HEK293 (cell line): ENCODE data around the gene PPP4R2.

Experiments
- ZNF140 ChIP-seq: fragments of 450-650 bp; formaldehyde crosslinking; IDR thresholded peaks from 2 replicates; pipeline ENCODE4 v1.5.1; 2016; ENCODE audit warnings: missing biosample characterization, missing genetic modification characterization
- ZNF571 ChIP-seq: fragments of 450-650 bp; formaldehyde crosslinking; IDR thresholded peaks from 2 replicates; pipeline ENCODE4 v1.5.0; 2017; ENCODE audit warnings: missing biosample characterization, missing genetic modification characterization
- ZNF626 ChIP-seq: fragments of 450-650 bp; sonication (Bioruptor Pico); formaldehyde crosslinking; IDR thresholded peaks from 2 replicates; pipeline ENCODE4 v1.5.1; 2018; ENCODE audit warnings: missing biosample characterization, missing genetic modification characterization, inconsistent platforms
- TF ChIP-seq, protein P1 (sequence below): fragments of 450-650 bp; formaldehyde crosslinking; IDR thresholded peaks from 2 replicates; pipeline ENCODE4 v1.5.1; 2016; ENCODE audit warnings: missing biosample characterization, missing genetic modification characterization
- TF ChIP-seq, protein P2 (sequence below): fragments of 450-650 bp; formaldehyde crosslinking; IDR thresholded peaks from 2 replicates; pipeline ENCODE4 v1.5.1; 2016; ENCODE audit warnings: missing biosample characterization, missing genetic modification characterization
- TF ChIP-seq, protein P3 (sequence below): fragments of 450-650 bp; formaldehyde crosslinking; IDR thresholded peaks from 2 replicates; pipeline ENCODE4 v1.5.1; 2016; ENCODE audit warnings: missing biosample characterization, missing genetic modification characterization
- TF ChIP-seq, protein P4 (sequence below): sonication (generic); formaldehyde crosslinking; IDR thresholded peaks from 2 replicates; pipeline ENCODE4 v1.8.1; 2022; ENCODE audit warnings: mild to moderate bottlenecking, moderate library complexity, missing genetic modification reagents

DNA sequence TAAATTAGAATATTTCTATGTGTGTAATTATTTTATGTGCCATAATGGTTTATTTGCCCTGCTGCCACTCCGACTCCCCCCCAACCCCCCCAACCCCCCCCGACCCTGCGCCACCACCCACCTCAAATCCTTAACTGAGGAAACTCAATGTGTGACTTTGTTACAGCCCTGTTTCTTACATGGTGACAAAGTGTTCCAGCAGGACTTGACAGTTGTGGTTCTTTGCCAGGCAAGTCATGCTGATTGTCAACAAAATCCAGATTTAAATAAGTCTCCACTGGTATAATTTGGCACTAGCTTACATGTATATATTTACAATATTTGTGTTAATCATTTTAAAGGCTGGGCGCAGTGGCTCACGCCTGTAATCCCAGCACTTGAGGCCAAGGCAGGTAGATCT lies 72.6 kb downstream of the PPP4R2 start:
- TF ChIP-seq, protein P1, sequence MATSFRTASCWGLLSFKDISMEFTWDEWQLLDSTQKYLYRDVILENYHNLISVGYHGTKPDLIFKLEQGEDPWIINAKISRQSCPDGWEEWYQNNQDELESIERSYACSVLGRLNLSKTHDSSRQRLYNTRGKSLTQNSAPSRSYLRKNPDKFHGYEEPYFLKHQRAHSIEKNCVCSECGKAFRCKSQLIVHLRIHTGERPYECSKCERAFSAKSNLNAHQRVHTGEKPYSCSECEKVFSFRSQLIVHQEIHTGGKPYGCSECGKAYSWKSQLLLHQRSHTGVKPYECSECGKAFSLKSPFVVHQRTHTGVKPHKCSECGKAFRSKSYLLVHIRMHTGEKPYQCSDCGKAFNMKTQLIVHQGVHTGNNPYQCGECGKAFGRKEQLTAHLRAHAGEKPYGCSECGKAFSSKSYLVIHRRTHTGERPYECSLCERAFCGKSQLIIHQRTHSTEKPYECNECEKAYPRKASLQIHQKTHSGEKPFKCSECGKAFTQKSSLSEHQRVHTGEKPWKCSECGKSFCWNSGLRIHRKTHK (tag by site-specific recombination) = no peak
- TF ChIP-seq, protein P2, sequence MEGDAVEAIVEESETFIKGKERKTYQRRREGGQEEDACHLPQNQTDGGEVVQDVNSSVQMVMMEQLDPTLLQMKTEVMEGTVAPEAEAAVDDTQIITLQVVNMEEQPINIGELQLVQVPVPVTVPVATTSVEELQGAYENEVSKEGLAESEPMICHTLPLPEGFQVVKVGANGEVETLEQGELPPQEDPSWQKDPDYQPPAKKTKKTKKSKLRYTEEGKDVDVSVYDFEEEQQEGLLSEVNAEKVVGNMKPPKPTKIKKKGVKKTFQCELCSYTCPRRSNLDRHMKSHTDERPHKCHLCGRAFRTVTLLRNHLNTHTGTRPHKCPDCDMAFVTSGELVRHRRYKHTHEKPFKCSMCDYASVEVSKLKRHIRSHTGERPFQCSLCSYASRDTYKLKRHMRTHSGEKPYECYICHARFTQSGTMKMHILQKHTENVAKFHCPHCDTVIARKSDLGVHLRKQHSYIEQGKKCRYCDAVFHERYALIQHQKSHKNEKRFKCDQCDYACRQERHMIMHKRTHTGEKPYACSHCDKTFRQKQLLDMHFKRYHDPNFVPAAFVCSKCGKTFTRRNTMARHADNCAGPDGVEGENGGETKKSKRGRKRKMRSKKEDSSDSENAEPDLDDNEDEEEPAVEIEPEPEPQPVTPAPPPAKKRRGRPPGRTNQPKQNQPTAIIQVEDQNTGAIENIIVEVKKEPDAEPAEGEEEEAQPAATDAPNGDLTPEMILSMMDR (tag by site-specific recombination) = no peak
- TF ChIP-seq, protein P3, sequence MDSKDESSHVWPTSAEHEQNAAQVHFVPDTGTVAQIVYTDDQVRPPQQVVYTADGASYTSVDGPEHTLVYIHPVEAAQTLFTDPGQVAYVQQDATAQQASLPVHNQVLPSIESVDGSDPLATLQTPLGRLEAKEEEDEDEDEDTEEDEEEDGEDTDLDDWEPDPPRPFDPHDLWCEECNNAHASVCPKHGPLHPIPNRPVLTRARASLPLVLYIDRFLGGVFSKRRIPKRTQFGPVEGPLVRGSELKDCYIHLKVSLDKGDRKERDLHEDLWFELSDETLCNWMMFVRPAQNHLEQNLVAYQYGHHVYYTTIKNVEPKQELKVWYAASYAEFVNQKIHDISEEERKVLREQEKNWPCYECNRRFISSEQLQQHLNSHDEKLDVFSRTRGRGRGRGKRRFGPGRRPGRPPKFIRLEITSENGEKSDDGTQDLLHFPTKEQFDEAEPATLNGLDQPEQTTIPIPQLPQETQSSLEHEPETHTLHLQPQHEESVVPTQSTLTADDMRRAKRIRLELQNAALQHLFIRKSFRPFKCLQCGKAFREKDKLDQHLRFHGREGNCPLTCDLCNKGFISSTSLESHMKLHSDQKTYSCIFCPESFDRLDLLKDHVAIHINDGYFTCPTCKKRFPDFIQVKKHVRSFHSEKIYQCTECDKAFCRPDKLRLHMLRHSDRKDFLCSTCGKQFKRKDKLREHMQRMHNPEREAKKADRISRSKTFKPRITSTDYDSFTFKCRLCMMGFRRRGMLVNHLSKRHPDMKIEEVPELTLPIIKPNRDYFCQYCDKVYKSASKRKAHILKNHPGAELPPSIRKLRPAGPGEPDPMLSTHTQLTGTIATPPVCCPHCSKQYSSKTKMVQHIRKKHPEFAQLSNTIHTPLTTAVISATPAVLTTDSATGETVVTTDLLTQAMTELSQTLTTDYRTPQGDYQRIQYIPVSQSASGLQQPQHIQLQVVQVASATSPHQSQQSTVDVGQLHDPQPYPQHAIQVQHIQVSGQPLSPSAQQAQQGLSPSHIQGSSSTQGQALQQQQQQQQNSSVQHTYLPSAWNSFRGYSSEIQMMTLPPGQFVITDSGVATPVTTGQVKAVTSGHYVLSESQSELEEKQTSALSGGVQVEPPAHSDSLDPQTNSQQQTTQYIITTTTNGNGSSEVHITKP (tag by site-specific recombination) = no peak
- TF ChIP-seq ZNF626 (tag by site-specific recombination) (no peak), ZNF571 (tag by site-specific recombination) (no peak), ZNF140 (tag by site-specific recombination) (no peak)
- TF ChIP-seq, protein P4, sequence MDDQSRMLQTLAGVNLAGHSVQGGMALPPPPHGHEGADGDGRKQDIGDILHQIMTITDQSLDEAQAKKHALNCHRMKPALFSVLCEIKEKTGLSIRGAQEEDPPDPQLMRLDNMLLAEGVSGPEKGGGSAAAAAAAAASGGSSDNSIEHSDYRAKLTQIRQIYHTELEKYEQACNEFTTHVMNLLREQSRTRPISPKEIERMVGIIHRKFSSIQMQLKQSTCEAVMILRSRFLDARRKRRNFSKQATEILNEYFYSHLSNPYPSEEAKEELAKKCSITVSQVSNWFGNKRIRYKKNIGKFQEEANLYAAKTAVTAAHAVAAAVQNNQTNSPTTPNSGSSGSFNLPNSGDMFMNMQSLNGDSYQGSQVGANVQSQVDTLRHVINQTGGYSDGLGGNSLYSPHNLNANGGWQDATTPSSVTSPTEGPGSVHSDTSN (CRISPR knock-in tag) = no peak
